Testis (tissue), 3 donors: Measurements from ENCODE around the gene FARP1. TPM values are rescaled to one million over a fixed set of nuclear protein-coding genes. Genes with fewer than 3 reads are reported as not detected.

Experiments used
- DNase-seq: peaks from one replicate; pipeline ENCODE4 v3.0.0-alpha.2; 2019
- H3K27ac ChIP-seq, 2 donors: fragments of 200-600 bp; sonication (generic); one replicate each; pipeline ENCODE4 v1.5.1; 2019
- H3K27me3 ChIP-seq: fragments of 200-600 bp; sonication (generic); one replicate; pipeline ENCODE4 v1.5.1; 2019
- H3K36me3 ChIP-seq: fragments of 200-600 bp; sonication (generic); one replicate; pipeline ENCODE4 v1.5.1; 2017; ENCODE audit warnings: low read depth; ENCODE audit errors: missing control alignments
- H3K4me1 ChIP-seq: fragments of 200-600 bp; sonication (generic); one replicate; pipeline ENCODE4 v1.5.1; 2019
- H3K4me3 ChIP-seq, 2 donors: fragments of 200-600 bp; sonication (generic); one replicate each; pipeline ENCODE4 v1.5.1; 2017 to 2019
- H3K9me3 ChIP-seq: fragments of 200-600 bp; sonication (generic); one replicate; pipeline ENCODE4 v1.5.1; 2017
- CTCF ChIP-seq, 3 experiments: fragments of 450-650 bp in 2 of 3; fragments of 200-600 bp in 1 of 3; sonication (generic) in 1 of 3; IDR thresholded peaks; one replicate each; pipeline ENCODE4 v1.5.1; 2016 to 2019; ENCODE audit warnings: antibody characterized with exemption in 3 of 3, mild to moderate bottlenecking in 2 of 3, moderate library complexity in 1 of 3
- POLR2A ChIP-seq: fragments of 450-650 bp; IDR thresholded peaks from one replicate; pipeline ENCODE4 v1.6.1; 2017; ENCODE audit warnings: antibody characterized with exemption, mild to moderate bottlenecking, moderate library complexity
- WGBS, 2 donors: methylation state at CpG; one replicate each; pipeline ENCODE4 v1.1.5; 2018; 5-methylcytosine and 5-hydroxymethylcytosine counted together
- intact Hi-C: fragments of 100-400 bp; cut with DNase I; formaldehyde crosslinking; loops from one replicate; pipeline ENCODE4 v1.15.1; 2023; ENCODE audit warnings: low total_unique reads
- polyA plus RNA-seq: library from polyadenylated mRNA; stranded (reverse); fragments of 350-450 nt; fragmentation: Illumina TruSeq; extraction: RNeasy Lipid Tissue Mini Kit (QIAGEN cat#74804); gene quantifications from one replicate; pipeline ENCODE4 v1.2.3, GENCODE V29; 2014; ENCODE audit warnings: low read depth, low replicate concordance; ENCODE audit not compliant: insufficient read depth
- total RNA-seq, 2 donors: library from RNA; depleted of rRNA; stranded (reverse); fragments of >200 nt; gene quantifications; one replicate each; pipeline ENCODE4 v1.2.3, GENCODE V29; 2016

The FARP1 gene
- total and polyA plus RNA-seq, 3 donors from 2014 or later: 54.0 to 130 (median 69.1) TPM

GRCh38 chr13:98174307-98174706 lies 31.4 kb downstream of the FARP1 start:
- no peak overlapping the region for H3K4me3 ChIP-seq
- H3K4me1 ChIP-seq: peaks cover 29% of the 10 kb centered on the region
- 49 to 60% methylated on average over 7 of the region's 7 CpGs for WGBS, 2 donors
- no peaks in the 10 kb centered on the region for H3K27me3 ChIP-seq
- peak overlapping the region; percentile 1 to 72 for H3K27ac ChIP-seq
- no peaks in the 10 kb centered on the region for H3K36me3 ChIP-seq
- no peak for DNase-seq
- no peaks in the 10 kb centered on the region for H3K9me3 ChIP-seq
- intact Hi-C loops: no loop called here
- TF ChIP-seq POLR2A (no peak), CTCF (IDR thresholded peaks at IDR 0.05) (no peak)

GRCh38 chr13:98175043-98175442 lies 32.1 kb downstream of the FARP1 start:
- Histone ChIP-seq H3K27me3 (no peaks in the 10 kb centered on the region), H3K36me3 (no peaks in the 10 kb centered on the region), H3K9me3 (no peaks in the 10 kb centered on the region), H3K4me3 (no peak overlapping the region), H3K4me1 (peaks cover 29% of the 10 kb centered on the region), H3K27ac (no peak overlapping the region)
- DNase-seq: no peak
- intact Hi-C loops: no loop called here
- TF ChIP-seq CTCF (IDR thresholded peaks at IDR 0.05) (no peak), POLR2A (no peak)
- 41 to 42% methylated on average over 3 of the region's 3 CpGs for WGBS, 2 donors

GRCh38 chr13:98175823-98176222 lies 32.9 kb downstream of the FARP1 start:
- no peak for DNase-seq
- intact Hi-C loops: no loop called here
- H3K27me3 ChIP-seq: no peaks in the 10 kb centered on the region
- no peaks in the 10 kb centered on the region for H3K36me3 ChIP-seq
- TF ChIP-seq POLR2A (no peak), CTCF (IDR thresholded peaks at IDR 0.05) (no peak)
- WGBS, 2 donors: 58 to 62% methylated on average over 3 of the region's 3 CpGs
- no peak overlapping the region for H3K4me3 ChIP-seq
- H3K27ac ChIP-seq: no peak overlapping the region
- H3K4me1 ChIP-seq: peaks cover 29% of the 10 kb centered on the region
- no peaks in the 10 kb centered on the region for H3K9me3 ChIP-seq

GRCh38 chr13:98176777-98177608 lies 34.1 kb downstream of the FARP1 start, which contains the start of gene RNF113B:
TSS of gene RNF113B (minus strand) at chr13:98177269. CDS start at chr13:98177236, 33 bp downstream.
- H3K27me3 ChIP-seq: no peaks in the 10 kb centered on the region
- H3K36me3 ChIP-seq: no peaks in the 10 kb centered on the region
- H3K9me3 ChIP-seq: no peaks in the 10 kb centered on the region
- H3K27ac ChIP-seq: peak within 1 kb of the TSS; percentile 6 to 31
- H3K4me3 ChIP-seq: peak within 1 kb of the TSS; percentile 49 to 54
- 72 to 84% methylated on average over 18 to 58 of the region's 58 CpGs for WGBS, 2 donors
- intact Hi-C loops: no loop called here
- TF ChIP-seq POLR2A (no peak), CTCF (IDR thresholded peaks at IDR 0.05) (no peak)
- peak; percentile 57 for DNase-seq
- peaks cover 26% of the 10 kb centered on the region for H3K4me1 ChIP-seq
